Spleen (tissue), 11 donors: ENCODE measurements around the gene CTTN. TPM values are rescaled to one million over a fixed set of nuclear protein-coding genes. Genes with fewer than 3 reads are reported as not detected.
A peak's percentile ranks its signal among the peaks of the same experiment; 100 is the strongest.

Experiments used
- DNase-seq: peaks from one replicate; pipeline ENCODE4 v3.0.0-alpha.2; 2020
- H3K27ac ChIP-seq, 8 donors: fragments of 200-600 bp; sonication (generic) in 7 of 8; 1 replicate in 4 of 8; 2 replicates in 4 of 8; pipeline versions ENCODE4 v1.5.0 to v1.8.0; 2016 to 2021; ENCODE audit warnings: inconsistent platforms in 4 of 8, mild to moderate bottlenecking in 4 of 8, moderate library complexity in 1 of 8
- H3K27me3 ChIP-seq, 7 donors: fragments of 200-600 bp; sonication (generic) in 6 of 7; replicated peaks in 1 of 7; 1 replicate in 4 of 7; 2 replicates in 3 of 7; pipeline versions ENCODE4 v1.5.0 to v1.8.0; 2016 to 2021; ENCODE audit warnings: inconsistent platforms in 3 of 7, mild to moderate bottlenecking in 1 of 7
- H3K36me3 ChIP-seq, 6 donors: fragments of 200-600 bp; sonication (generic) in 5 of 6; 1 replicate in 4 of 6; 2 replicates in 2 of 6; pipeline versions ENCODE4 v1.5.0 to v1.8.0; 2016 to 2021; ENCODE audit warnings: inconsistent platforms in 2 of 6
- H3K4me1 ChIP-seq, 6 donors: fragments of 200-600 bp; sonication (generic) in 5 of 6; 1 replicate in 3 of 6; 2 replicates in 3 of 6; pipeline versions ENCODE4 v1.5.0 to v1.8.0; 2016 to 2021; ENCODE audit warnings: inconsistent platforms in 3 of 6
- H3K4me3 ChIP-seq, 8 donors: fragments of 200-600 bp; sonication (generic) in 7 of 8; 1 replicate in 4 of 8; 2 replicates in 4 of 8; pipeline versions ENCODE4 v1.5.0 to v1.8.0; 2016 to 2021; ENCODE audit warnings: inconsistent platforms in 4 of 8, mild to moderate bottlenecking in 4 of 8, moderate library complexity in 2 of 8
- H3K9me3 ChIP-seq, 8 donors: fragments of 200-600 bp; sonication (generic) in 7 of 8; 1 replicate in 4 of 8; 2 replicates in 4 of 8; pipeline versions ENCODE4 v1.5.0 to v1.8.0; 2016 to 2021; ENCODE audit warnings: inconsistent platforms in 4 of 8
- CTCF ChIP-seq, 11 experiments: fragments of 200-600 bp in 7 of 11; fragments of 450-650 bp in 4 of 11; sonication (generic) in 4 of 11; IDR thresholded peaks in 8 of 11; conservative IDR thresholded peaks in 3 of 11; 1 replicate in 7 of 11; 2 replicates in 4 of 11; pipeline versions ENCODE4 v1.4.0 to v1.8.0; 2016 to 2021; ENCODE audit warnings: antibody characterized with exemption in 11 of 11, inconsistent platforms in 4 of 11, mild to moderate bottlenecking in 1 of 11
- POLR2A ChIP-seq, 3 donors: fragments of 450-650 bp; IDR thresholded peaks; one replicate each; pipeline ENCODE4 v1.5.1; 2017; ENCODE audit warnings: antibody characterized with exemption in 3 of 3, mild to moderate bottlenecking in 1 of 3
- POLR2AphosphoS5 ChIP-seq, 3 donors: sonication (generic); formaldehyde crosslinking; IDR thresholded peaks; one replicate each; pipeline ENCODE4 v1.5.1; 2017; ENCODE audit warnings: antibody characterized with exemption in 3 of 3
- WGBS, 5 donors: extraction: QIAGEN DNeasy Blood & Tissue Kit in 3 of 5; methylation state at CpG; one replicate each; pipeline versions ENCODE4 v1.1.5 to v1.1.7; 2013 to 2018; 5-methylcytosine and 5-hydroxymethylcytosine counted together
- intact Hi-C: fragments of 100-400 bp; cut with DNase I; formaldehyde crosslinking; loops from one replicate; pipeline ENCODE4 v1.15.0; 2023; ENCODE audit warnings: low total_unique reads
- polyA plus RNA-seq, 3 donors: library from polyadenylated mRNA; stranded (reverse); fragments of 200-250 nt; gene quantifications; one replicate each; pipeline ENCODE4 v1.2.1, GENCODE V29; 2013
- total RNA-seq, 7 donors: library from RNA; depleted of rRNA in 3 of 7; stranded (reverse); fragments of >200 nt in 3 of 7; fragmentation: NEBNext Ultra II Directional in 4 of 7; extraction: Animal tissue kit (Norgen Biotek cat#: 25700) in 4 of 7; gene quantifications; one replicate each; pipeline versions ENCODE4 v1.1.0 to v1.2.1, GENCODE V29; 2016 to 2021
- donor health status: healthy with polysubstance abuse.
- donor health status: DM: no; HTN: no; CAD: no; lungs with moderate emphysema.
- donor health status: DM: no; HTN: no; CAD: no.
- donor health status: Bipolar disorder and iron deficiency.
- donor health status: healthy.
- donor health status: DM: no; HTN: no; CAD: no.
- donor health status: DM: yes; HTN: yes; CAD: no.

Gene CTTN
- total and polyA plus RNA-seq, 10 donors = 18.4 to 149 (median 98.4) TPM

DNA sequence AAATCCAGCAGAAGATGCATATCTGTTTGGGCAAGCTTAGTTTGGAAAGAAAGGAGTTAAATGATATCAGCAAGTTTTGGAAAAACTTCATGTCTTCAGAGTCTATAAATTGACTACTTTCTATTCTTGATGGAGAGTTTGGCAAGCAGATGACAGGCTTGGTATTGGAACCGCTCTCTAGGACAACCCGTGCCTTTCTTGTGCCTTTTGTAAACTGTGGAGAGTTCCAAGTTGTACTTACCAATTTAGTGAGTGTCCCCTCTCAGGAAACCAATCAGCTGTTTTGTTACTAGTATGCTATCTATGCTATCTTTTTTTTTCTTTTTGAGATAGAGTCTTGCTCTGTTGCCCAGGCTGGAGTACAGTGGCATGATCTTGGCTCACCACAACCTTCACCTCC is 43.7 kb upstream of the CTTN start:
- Histone ChIP-seq H3K27me3 (no peaks in the 10 kb centered on the region), H3K36me3 (peaks cover 0 to 100% (median 66%) of the 10 kb centered on the region in 6 donors), H3K27ac (no peak overlapping the region), H3K9me3 (no peaks in the 10 kb centered on the region), H3K4me3 (no peak overlapping the region), H3K4me1 (peaks cover 0 to 14% (median 2%) of the 10 kb centered on the region in 6 donors)
- WGBS, 5 donors = 93 to 100% (median 95%) methylated on average over 2 of the region's 2 CpGs
- no peak for DNase-seq
- intact Hi-C loops = no loop called here
- no peak for TF ChIP-seq POLR2AphosphoS5 (IDR thresholded peaks at IDR 0.05)
- no peak for TF ChIP-seq CTCF (IDR thresholded peaks at IDR 0.05 in 8 of 11, conservative IDR thresholded peaks at IDR 0.05 in 3 of 11)
- no peak for TF ChIP-seq POLR2A (IDR thresholded peaks at IDR 0.05)

GRCh38 chr11:70358753-70359152 is 39.6 kb upstream of the CTTN start:
- no peak for TF ChIP-seq POLR2AphosphoS5 (IDR thresholded peaks at IDR 0.05)
- TF ChIP-seq POLR2A (IDR thresholded peaks at IDR 0.05) = no peak
- TF ChIP-seq CTCF (IDR thresholded peaks at IDR 0.05 in 8 of 11, conservative IDR thresholded peaks at IDR 0.05 in 3 of 11) = no peak
- no peak overlapping the region for H3K4me3 ChIP-seq
- 51 to 67% (median 62%) methylated on average over 11 of the region's 11 CpGs for WGBS, 5 donors
- H3K4me1 ChIP-seq = peaks cover 0 to 2% (median 0%) of the 10 kb centered on the region in 6 donors
- DNase-seq = no peak
- H3K9me3 ChIP-seq = no peaks in the 10 kb centered on the region
- intact Hi-C loops = no loop called here
- peak overlapping the region in 4 of 8 donors; percentile 13 to 58 (median 34) for H3K27ac ChIP-seq
- H3K27me3 ChIP-seq = no peaks in the 10 kb centered on the region
- peaks cover 0 to 100% (median 86%) of the 10 kb centered on the region in 6 donors for H3K36me3 ChIP-seq

GRCh38 chr11:70359451-70360205 is 38.7 kb upstream of the CTTN start:
- peak overlapping the region in 4 of 8 donors; percentile 13 to 58 (median 34) for H3K27ac ChIP-seq
- 85 to 93% (median 92%) methylated on average over 8 of the region's 8 CpGs for WGBS, 5 donors
- no peaks in the 10 kb centered on the region for H3K27me3 ChIP-seq
- intact Hi-C loops = no loop called here
- no peak for TF ChIP-seq POLR2A (IDR thresholded peaks at IDR 0.05)
- TF ChIP-seq CTCF (IDR thresholded peaks at IDR 0.05 in 8 of 11, conservative IDR thresholded peaks at IDR 0.05 in 3 of 11) = no peak
- TF ChIP-seq POLR2AphosphoS5 (IDR thresholded peaks at IDR 0.05) = no peak
- H3K4me3 ChIP-seq = no peak overlapping the region
- peaks cover 0 to 10% (median 7%) of the 10 kb centered on the region in 6 donors for H3K4me1 ChIP-seq
- DNase-seq = no peak
- H3K36me3 ChIP-seq = peaks cover 0 to 100% (median 81%) of the 10 kb centered on the region in 6 donors
- H3K9me3 ChIP-seq = no peaks in the 10 kb centered on the region

GRCh38 chr11:70360211-70360610 is 38.1 kb upstream of the CTTN start:
- TF ChIP-seq CTCF (IDR thresholded peaks at IDR 0.05 in 8 of 11, conservative IDR thresholded peaks at IDR 0.05 in 3 of 11) (no peak), POLR2AphosphoS5 (IDR thresholded peaks at IDR 0.05) (no peak), POLR2A (IDR thresholded peaks at IDR 0.05) (no peak)
- H3K27me3 ChIP-seq = no peaks in the 10 kb centered on the region
- intact Hi-C loops = no loop called here
- no peaks in the 10 kb centered on the region for H3K9me3 ChIP-seq
- 68 to 86% (median 79%) methylated on average over 6 of the region's 6 CpGs for WGBS, 5 donors
- H3K4me1 ChIP-seq = peaks cover 1 to 16% (median 12%) of the 10 kb centered on the region in 6 donors
- no peak overlapping the region for H3K27ac ChIP-seq
- DNase-seq = no peak
- no peak overlapping the region for H3K4me3 ChIP-seq
- H3K36me3 ChIP-seq = peaks cover 0 to 100% (median 75%) of the 10 kb centered on the region in 6 donors
